Hematopoietic multipotent progenitor cell treated with erythropoietin and hydrocortisone succinate and interleukin-3 and kit ligand, for 4 days (in vitro differentiated cells): ENCODE measurements around the gene MINDY4.

Experiments used
- DNase-seq: peaks from one replicate; pipeline ENCODE4 v3.0.0-alpha.2; 2015

MINDY4 gene

DNA sequence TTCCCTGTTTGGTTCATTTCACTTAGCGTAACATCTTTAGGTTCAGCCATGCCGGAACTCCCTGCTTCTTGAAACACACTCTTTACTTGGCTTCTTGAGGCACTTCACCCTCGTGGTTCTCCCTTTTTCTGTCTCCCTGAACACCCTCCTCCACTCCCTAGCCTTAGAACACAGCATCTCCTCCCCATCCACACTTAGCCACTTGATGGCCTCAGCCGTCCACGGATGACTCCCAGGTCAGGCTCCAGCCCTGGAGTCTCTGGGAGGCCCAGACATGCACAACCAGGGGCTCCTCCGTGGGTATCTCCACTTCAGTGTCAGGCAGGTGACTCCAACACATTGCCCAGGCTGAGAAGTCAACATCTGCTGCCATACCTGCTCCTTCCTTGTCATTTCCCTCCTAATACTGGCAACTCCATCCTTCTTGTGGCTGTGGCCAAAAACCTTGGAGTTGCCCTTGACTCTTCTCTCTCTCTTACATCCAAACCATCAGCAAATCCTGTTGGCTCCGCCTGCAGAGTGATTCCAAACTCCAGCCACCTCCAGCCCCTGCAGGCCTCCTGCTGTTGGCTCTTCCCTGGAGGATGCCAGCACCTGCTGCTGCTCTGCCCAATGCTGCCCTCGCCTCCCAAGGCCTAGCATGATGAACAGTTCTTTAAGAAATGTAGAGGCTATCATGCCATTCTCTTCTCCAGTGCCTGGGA is 27.7 kb upstream of the MINDY4 start:
- peak; percentile 41 for DNase-seq

- DNase-seq, result no peak
Measured at GRCh38 chr7:30744075-30744417, 27.2 kb upstream of the MINDY4 start.

DNA sequence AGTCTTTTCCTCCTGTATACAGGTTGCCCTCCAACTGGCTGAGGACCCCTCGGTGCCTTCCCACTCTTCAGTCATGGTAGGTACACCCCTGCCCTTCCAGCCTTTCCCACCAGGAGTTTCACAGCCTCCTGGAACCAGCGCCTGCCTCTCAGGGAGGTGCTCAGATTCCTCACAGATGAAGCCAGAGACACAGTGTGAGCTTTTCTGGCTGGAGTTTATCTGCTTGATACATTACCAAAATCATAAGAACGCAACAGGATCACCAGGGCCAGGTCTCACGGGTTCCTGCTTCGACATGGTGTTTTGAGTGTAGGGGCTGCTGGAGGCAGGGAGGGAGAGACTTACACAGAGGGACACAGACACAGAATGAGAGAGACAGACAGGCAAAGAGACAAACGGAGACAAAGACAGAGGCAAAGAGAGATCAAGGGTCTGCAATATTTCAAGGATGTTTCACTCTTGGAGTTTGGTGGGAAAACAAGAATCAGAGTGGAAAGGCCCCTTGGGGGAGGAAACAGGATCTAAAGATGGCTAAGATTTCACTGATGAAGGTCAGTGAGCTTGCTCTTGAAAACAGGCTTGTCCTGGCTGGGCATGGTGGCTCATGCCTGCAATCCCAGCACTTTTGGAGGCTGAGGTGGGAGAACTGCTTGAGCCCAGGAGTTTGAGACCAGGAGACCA is 25.8 kb upstream of the MINDY4 start:
- DNase-seq, result no peak

DNA sequence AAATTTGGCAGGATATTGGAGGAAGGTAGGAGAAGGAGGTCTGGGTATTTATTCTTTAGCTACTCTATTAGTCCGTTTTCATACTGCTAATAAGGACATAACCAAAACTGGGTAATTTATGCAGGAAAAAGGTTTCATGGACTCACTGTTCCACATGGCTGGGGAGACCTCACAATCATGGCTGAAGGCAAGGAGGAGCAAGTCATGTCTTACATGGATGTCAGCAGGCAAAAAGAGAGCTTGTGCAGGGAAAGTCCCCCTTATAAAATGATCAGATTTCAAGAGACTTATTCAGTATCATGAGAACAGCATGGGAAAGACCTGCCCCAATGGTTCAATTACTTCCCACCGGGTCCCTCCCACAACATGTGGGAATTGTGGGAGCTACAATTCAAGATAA is 21.2 kb upstream of the MINDY4 start:
- DNase-seq, result no peak

DNA sequence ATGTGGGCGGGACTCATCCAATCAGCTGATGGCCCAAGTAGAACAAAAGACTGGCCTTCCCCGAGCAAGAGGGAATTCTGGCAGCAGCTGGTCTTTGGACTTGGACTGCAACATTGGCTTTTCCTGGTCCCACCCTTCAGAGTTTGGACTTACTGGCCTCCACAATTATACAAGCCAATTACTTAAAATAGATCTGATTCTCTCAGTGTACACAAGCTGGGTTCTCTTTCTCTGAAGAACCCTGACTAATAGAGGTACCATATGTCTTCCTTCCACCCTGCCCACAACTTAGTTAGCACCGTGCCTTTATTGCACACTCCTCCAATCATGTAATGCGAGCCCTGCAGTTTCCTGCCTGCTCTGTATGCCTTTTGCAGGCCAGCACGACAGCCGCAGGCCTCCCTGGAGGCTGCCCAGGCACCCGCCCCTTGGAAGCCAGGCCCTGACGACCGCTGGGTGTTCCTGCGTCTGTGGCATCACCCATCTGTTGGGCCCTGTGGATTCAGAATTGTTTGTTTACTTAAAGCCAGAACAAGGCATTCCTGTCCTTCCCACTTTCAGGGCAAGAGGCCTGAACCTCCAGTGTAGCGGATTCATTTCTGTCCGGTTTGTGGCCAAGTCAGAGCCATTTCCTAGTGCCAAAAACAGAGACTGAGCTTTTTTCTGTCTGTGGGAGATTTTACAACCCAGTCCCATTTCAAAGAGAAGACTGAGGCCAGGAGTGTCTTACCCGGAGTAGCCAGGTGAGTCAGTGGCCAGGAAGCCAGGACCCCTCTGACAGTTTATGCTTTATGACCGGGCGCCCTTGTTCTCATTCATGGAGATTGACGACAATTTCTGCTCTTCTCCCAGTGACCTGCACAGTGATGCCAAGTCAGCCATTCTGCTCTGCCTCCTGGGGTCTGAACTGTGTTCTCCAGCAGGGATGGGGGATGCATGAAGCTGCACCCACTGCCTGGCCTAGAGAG is 20.2 kb upstream of the MINDY4 start:
- DNase-seq, result no peak

GRCh38 chr7:30751696-30752273 is 19.4 kb upstream of the MINDY4 start, which contains the start of gene INMT:
Gene INMT (plus strand): TSS chr7:30752135. CDS start chr7:30752151, 16 bp downstream.
- DNase-seq, result no peak

DNA sequence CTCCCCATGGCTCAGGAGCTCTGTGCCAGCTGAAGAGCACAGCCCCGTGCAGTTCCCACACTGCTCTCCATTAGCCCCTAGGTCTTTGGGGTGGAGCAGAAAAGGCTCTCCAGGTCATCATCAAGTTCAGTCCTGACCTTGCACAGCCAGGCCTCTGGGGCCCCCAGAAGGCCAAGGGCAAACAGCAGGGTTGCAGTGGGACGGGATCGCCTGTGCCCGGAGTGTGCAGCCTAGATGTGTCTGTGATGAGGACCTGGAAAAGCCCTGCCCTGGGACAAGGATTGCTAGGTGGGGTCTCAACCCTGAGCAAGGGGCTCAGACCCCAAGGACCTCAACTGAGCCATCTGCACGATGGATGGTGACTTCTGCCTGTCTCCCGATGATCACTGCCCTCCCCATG is 18.7 kb upstream of the MINDY4 start:
- DNase-seq, result no peak

- no peak for DNase-seq
Measured at GRCh38 chr7:30752979-30753378, 18.2 kb upstream of the MINDY4 start.

DNA sequence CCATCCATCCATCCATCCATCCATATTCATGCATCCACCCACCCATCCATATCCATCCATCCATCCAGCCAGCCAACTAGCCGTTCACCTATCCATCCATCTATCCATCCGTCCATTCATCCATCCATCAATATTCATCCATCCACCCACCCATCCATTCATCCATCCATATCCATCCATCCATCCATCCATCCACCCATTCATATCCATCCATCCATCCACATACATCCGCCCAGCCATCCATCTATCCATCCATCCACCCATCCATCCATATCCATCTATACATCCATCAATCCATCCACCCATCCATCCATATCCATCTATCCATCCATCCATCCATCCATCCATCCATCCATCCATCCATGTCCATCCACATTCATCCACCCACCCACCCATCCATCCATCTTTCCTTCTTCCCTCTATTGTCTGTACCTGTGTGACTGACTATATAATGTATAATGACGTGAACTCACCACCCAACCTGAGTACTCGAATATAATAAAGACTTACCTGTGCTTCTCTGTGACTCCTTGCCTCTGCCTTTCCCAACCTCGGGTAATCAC is 16.8 kb upstream of the MINDY4 start:
- no peak for DNase-seq

GRCh38 chr7:30755384-30756154 is 15.6 kb upstream of the MINDY4 start:
- no peak for DNase-seq

- DNase-seq, result no peak
Measured at GRCh38 chr7:30757342-30757692, 13.9 kb upstream of the MINDY4 start.

- no peak for DNase-seq
Measured at GRCh38 chr7:30760514-30761213, 10.6 kb upstream of the MINDY4 start.

DNA sequence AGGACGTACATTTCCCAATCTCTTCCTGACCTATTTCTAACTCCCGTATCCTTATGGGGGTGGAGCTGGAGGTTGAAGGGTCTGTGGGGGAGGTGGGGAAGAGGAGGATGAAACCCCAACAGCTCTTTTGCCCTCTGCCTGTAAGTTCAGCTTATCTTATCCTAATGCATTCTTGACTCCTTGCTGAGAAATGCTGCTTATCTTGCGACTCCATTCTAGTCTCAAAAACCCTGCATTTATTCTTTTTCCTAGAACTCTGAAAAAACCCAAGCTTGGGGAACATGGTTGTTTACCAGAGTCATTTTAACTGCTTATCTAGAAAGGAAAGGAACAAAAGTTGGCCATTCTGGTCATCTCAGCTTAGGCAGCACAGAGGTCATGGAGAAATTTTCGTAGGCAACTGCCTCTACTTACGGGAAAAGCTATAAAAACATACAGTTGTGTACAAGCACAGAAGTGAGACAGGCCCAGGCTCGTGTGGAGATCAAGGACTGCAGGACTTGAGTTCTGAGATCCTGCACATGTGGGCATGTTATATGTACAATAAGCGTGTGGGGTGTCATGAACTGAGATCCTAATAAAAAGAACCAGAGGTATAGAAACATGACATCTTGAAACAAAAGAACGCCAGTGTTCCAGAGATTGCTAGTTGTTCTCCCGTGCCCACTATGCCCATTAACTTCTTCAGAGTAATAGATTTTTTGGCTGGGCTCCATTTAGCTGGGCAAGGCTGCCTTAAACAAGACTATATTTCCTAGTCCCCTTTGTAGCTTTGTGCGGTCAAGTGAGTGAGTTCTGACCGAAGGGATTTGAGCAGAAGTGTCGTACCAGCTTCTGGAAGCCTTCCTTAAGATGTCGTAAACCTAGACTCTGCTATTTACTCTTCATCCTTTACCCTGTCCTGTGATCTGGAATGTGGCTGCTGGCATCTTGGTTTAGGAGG is 9.7 kb upstream of the MINDY4 start:
- peak; percentile 92 for DNase-seq

DNA sequence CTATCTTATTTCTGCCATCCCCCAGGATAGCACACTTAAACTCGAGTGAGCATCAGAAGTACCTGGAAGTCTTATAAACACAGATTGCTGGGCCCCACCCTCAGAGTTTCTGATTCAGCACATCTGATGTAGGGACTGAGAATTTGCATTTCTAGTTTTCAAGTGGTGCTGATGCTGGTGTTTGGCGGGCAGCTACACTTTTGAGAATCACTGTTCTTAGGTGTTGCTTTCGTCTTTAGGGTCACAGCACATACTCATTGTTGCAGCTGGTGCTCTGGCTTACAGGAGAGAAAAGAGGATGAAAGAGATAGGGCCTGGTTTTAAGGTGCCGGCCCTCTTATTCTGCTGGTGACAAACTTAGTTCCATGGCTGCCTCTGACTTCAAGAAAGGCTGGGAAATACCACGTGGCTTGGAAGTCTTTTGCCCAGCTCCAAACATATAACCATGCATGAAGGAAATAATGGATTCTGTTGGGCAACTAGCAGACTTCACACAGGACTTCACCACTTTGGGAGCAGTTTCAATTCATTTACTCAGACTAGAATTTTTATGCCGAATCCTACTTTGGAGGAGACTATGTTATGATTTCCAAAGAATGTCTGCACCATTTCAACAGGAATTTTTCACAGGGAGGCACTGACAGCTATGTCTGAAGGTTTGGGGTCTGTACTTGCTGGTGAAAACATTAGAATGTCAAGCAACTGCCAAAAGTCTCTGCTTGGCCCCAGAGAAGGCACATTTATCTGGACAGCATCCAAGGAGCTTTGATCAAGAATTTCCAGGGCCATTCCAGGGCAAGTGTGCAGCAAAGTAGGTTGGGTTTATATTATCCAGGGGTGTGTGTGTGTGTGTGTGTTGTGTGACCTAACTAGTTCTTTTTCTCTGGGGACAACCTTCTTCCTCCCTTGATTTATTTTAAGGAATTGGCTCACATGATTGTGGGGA is 6.9 kb upstream of the MINDY4 start:
- no peak for DNase-seq

- DNase-seq, result no peak
Measured at GRCh38 chr7:30765408-30765807, 5.8 kb upstream of the MINDY4 start.

- no peak for DNase-seq
Measured at GRCh38 chr7:30770845-30771173, 408 bp upstream of the MINDY4 start.

- peak; percentile 62 for DNase-seq
Measured at GRCh38 chr7:30771880-30772425, 736 bp downstream of the MINDY4 start.

DNA sequence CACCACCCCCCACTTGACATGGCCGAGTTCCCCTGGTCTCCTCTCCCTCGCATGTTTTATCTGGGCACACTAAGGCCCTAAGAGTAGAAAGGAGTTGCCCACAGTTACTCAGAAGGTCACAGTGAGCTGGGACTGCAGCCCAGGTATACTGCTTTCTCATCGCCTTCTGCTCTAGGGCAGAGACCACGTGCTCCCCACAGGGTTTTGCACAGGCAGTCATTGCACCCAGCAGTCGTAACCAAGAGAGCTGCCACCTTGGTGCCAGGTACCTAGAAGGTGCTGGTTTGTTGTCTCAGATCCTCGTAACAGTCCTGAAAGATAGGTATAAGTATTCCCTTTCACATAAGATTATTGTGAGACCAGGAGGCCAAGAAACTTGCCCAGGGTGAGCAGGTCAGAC is 1.8 kb downstream of the MINDY4 start:
- DNase-seq, result no peak

DNA sequence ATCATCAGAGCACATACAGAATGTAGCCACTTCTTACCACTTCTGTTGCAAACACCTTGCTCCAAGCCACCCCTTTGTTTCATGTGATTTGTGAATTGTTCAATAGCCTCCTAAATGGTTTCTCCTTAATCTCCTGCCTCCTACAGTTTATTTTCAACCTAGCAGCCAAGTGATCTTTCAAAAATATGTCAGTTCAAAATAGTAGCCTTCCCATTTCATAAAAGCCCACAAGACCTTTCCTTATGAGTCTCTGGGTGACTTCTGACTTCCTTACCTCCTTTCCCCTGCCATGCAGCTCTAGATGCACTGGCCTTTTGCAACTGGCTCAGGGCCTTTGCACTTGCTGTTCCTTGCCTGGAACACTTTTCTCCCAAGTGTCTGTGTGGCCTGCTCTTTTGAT is 4.8 kb downstream of the MINDY4 start:
- DNase-seq, result no peak
